K562 (cell line): Measurements from ENCODE around the gene MPRIP. TPM values are rescaled to one million over a fixed set of nuclear protein-coding genes. Genes with fewer than 3 reads are reported as not detected.

Experiments used
- ATAC-seq: fragments of 200-7000 bp; cut with Tn5 transposase; 3 replicates; pipeline ENCODE4 v1.9.1; 2020; ENCODE audit warnings: moderate library complexity
- BruUV-seq: library from RNA; stranded (reverse); fragments of 400-500 nt; replicated peaks from 2 replicates; lab custom pipeline; 2021; lab: Mats Ljungman, UMichigan
- CTCF ChIA-PET: fragments of 300-600 bp; formaldehyde crosslinking; extraction: SDS; loops from one replicate; lab custom pipeline; 2021; ENCODE audit warnings: low intra/inter-chr PET ratio; lab: Yijun Ruan, JAX
- POLR2A ChIA-PET: fragments of 300-600, 350-650 bp; sonication (Branson Sonifier 250); formaldehyde crosslinking; extraction: SDS; loops from one replicate; lab custom pipeline; 2021; ENCODE audit warnings: antibody characterized with exemption, inconsistent platforms; lab: Yijun Ruan, JAX
- DNase-seq, 4 experiments: peaks; one replicate each; pipeline versions ENCODE4 v3.0.0 to v3.0.0-alpha.2; 2011 to 2018; ENCODE audit warnings: low spot score in 3 of 4, mixed read lengths in 3 of 4; ENCODE audit errors: extremely low read depth in 1 of 4
- FAIRE-seq: peaks from 2 replicates; lab custom pipeline; 2011; peaks lifted over from hg19 to GRCh38; lab: Jason Lieb, UNC
- H2AFZ ChIP-seq: 2 replicates; pipeline ENCODE4 v1.6.0; 2011; ENCODE audit warnings: low read depth, low read length, control low read depth, inconsistent platforms
- H3K27ac ChIP-seq: fragments of 200-600 bp; 3 replicates; pipeline ENCODE4 v1.8.0; 2011; ENCODE audit warnings: low read depth, mild to moderate bottlenecking, control low read depth, inconsistent platforms, low read length, moderate library complexity, mixed read lengths; ENCODE audit errors: extremely low read depth
- H3K27me3 ChIP-seq, 2 experiments: fragments of 300-600 bp in 1 of 2; 2 replicates in 1 of 2; 3 replicates in 1 of 2; pipeline versions ENCODE4 v1.6.0 to v1.8.0; 2011; ENCODE audit warnings: inconsistent platforms in 2 of 2, low read length in 2 of 2, mild to moderate bottlenecking in 1 of 2, mixed read lengths in 1 of 2, moderate library complexity in 1 of 2; ENCODE audit not compliant: control insufficient read depth in 2 of 2, insufficient read depth in 2 of 2
- H3K36me3 ChIP-seq: fragments of 300-600 bp; 3 replicates; pipeline ENCODE4 v1.8.0; 2011; ENCODE audit warnings: mild to moderate bottlenecking, low read length, inconsistent platforms; ENCODE audit not compliant: control insufficient read depth, insufficient read depth
- H3K4me1 ChIP-seq, 2 experiments: fragments of 200-600 bp in 1 of 2; replicated peaks in 1 of 2; 2 replicates in 1 of 2; 3 replicates in 1 of 2; pipeline versions ENCODE4 v1.5.1 to v1.8.0; 2011; ENCODE audit warnings: inconsistent platforms in 2 of 2, low read length in 2 of 2, mild to moderate bottlenecking in 1 of 2, mixed read lengths in 1 of 2, moderate library complexity in 1 of 2; ENCODE audit not compliant: control insufficient read depth in 2 of 2, insufficient read depth in 2 of 2
- H3K4me2 ChIP-seq: 2 replicates; pipeline ENCODE4 v1.6.1; 2011; ENCODE audit warnings: low read length, control low read depth, inconsistent platforms, mixed read lengths; ENCODE audit not compliant: insufficient read depth
- H3K4me3 ChIP-seq: fragments of 200-600 bp; sonication (generic), shearing (Covaris generic); 2 replicates; pipeline ENCODE4 v1.5.1; 2016; ENCODE audit warnings: control low read depth, inconsistent platforms
- H3K79me2 ChIP-seq: fragments of 200-600 bp; 3 replicates; pipeline ENCODE4 v1.8.0; 2011; ENCODE audit warnings: low read length, inconsistent platforms; ENCODE audit not compliant: control insufficient read depth, insufficient read depth
- H3K9ac ChIP-seq, 2 experiments: 2 replicates each; pipeline versions ENCODE4 v1.6.0 to v1.6.1; 2011; ENCODE audit warnings: low read depth in 2 of 2, low read length in 2 of 2, control low read depth in 1 of 2, inconsistent platforms in 1 of 2, mild to moderate bottlenecking in 1 of 2, mixed read lengths in 1 of 2; ENCODE audit not compliant: insufficient read depth in 1 of 2
- H3K9me1 ChIP-seq: one replicate; pipeline ENCODE4 v1.6.0; 2011; ENCODE audit warnings: inconsistent platforms, mild to moderate bottlenecking, low read length, moderate library complexity; ENCODE audit not compliant: control insufficient read depth, insufficient read depth
- H3K9me3 ChIP-seq: replicated peaks from 2 replicates; pipeline ENCODE4 v1.5.1; 2011; ENCODE audit warnings: low read depth, low read length, inconsistent platforms; ENCODE audit not compliant: control insufficient read depth, insufficient read depth
- H4K20me1 ChIP-seq: replicated peaks from 2 replicates; pipeline ENCODE4 v1.6.1; 2011; ENCODE audit warnings: low read length, inconsistent platforms, mixed read lengths; ENCODE audit not compliant: control insufficient read depth, insufficient read depth
- ILK ChIP-seq: fragments of 450-650 bp; IDR thresholded peaks from 2 replicates; pipeline ENCODE4 v1.6.1; 2016; ENCODE audit warnings: missing genetic modification characterization, low read depth, mild to moderate bottlenecking, missing compliant biosample characterization, moderate library complexity, borderline replicate concordance
- KLF1 ChIP-seq: fragments of 450-650 bp; IDR thresholded peaks from 2 replicates; pipeline ENCODE4 v1.6.1; 2016; ENCODE audit warnings: missing genetic modification characterization, missing compliant biosample characterization
- PATZ1 ChIP-seq: fragments of 250-450 bp; sonication (Bioruptor Pico); IDR thresholded peaks from 2 replicates; pipeline ENCODE4 v1.5.0; 2020; ENCODE audit warnings: mild to moderate bottlenecking, borderline replicate concordance
- PRDM10 ChIP-seq: fragments of 450-650 bp; IDR thresholded peaks from 2 replicates; pipeline ENCODE4 v1.6.1; 2018; ENCODE audit not compliant: partially characterized antibody
- ZBTB8A ChIP-seq: fragments of 450-650 bp; IDR thresholded peaks from 2 replicates; pipeline ENCODE4 v1.6.1; 2018; ENCODE audit warnings: mild to moderate bottlenecking, moderate library complexity; ENCODE audit not compliant: partially characterized antibody
- ZNF511 ChIP-seq: sonication (generic); formaldehyde crosslinking; IDR thresholded peaks from 2 replicates; pipeline ENCODE4 v1.8.0; 2022; ENCODE audit warnings: mild to moderate bottlenecking, missing genetic modification reagents
- ZNF778 ChIP-seq: fragments of 450-650 bp; formaldehyde crosslinking; IDR thresholded peaks from 2 replicates; pipeline ENCODE4 v1.4.0; 2020; ENCODE audit warnings: mild to moderate bottlenecking, moderate library complexity
- WGBS: fragments of 100-300 bp; shearing (Covaris generic); methylation state at CpG from one replicate; pipeline ENCODE4 v1.1.6; 2016; ENCODE audit warnings: low coverage, mixed read lengths; ENCODE audit not compliant: insufficient coverage; ENCODE audit errors: missing lambda C conversion rate; 5-methylcytosine and 5-hydroxymethylcytosine counted together
- in situ Hi-C: fragments of 300-500 bp; cut with MboI; formaldehyde crosslinking; loops from 4 replicates; pipeline ENCODE4 v1.15.0; 2018; ENCODE audit warnings: inconsistent platforms, mixed read lengths
- intact Hi-C: fragments of 100-400 bp; cut with micrococcal nuclease; formaldehyde crosslinking; loops from 2 replicates; pipeline ENCODE4 v1.14.2; 2022
- polyA plus RNA-seq, 8 experiments: library from polyadenylated mRNA; depleted of rRNA in 4 of 8; stranded (reverse) in 5 of 8; unstranded in 3 of 8; fragments of >200 nt; fragmentation: Nextera tagmentation in 2 of 8; fragmentation: Illumina TruSeq in 1 of 8; extraction: Ambion mirVana in 2 of 8; extraction: Trizol in 1 of 8; gene quantifications; 2 replicates each; pipeline versions ENCODE4 v1.2.1 to v1.2.3, GENCODE V29; 2011 to 2014; ENCODE audit warnings: inconsistent platforms in 1 of 8, missing spikeins in 1 of 8
- total RNA-seq, 7 experiments: library from RNA; depleted of rRNA in 6 of 7; stranded (reverse); fragments of >200 nt in 6 of 7; fragmentation: Illumina TruSeq in 2 of 7; extraction: Trizol in 2 of 7; gene quantifications; 2 replicates each; pipeline versions ENCODE4 v1.2.1 to v1.2.3, GENCODE V29; 2011 to 2021; ENCODE audit warnings: low replicate concordance in 1 of 7

The MPRIP gene
- total and polyA plus RNA-seq, 9 of the 15 experiments (the other 6 are each of a cell fraction or from before 2014, with no cell fraction given), result 10.0 to 72.6 (median 30.1) TPM

- TF ChIP-seq ILK (tag) (no peak), KLF1 (tag) (no peak), ZNF511 (CRISPR knock-in tag) (no peak)
Measured at GRCh38 chr17:17051791-17052461, 9.7 kb downstream of the MPRIP start (continued).

- CTCF ChIA-PET, result no interaction called here
- no peak overlapping the region for H3K4me2 ChIP-seq
- no peaks in the 10 kb centered on the region for H3K9me3 ChIP-seq
- H3K9ac ChIP-seq, result no peak overlapping the region
- no TSS peak for BruUV-seq
- H3K27ac ChIP-seq, result no peak overlapping the region
- no peak for FAIRE-seq
- intact Hi-C loops (no loop called here), in situ Hi-C loops (no loop called here)
- TF ChIP-seq PATZ1, result no peak
- TF ChIP-seq ZBTB8A, result no peak
- TF ChIP-seq PRDM10, result no peak
- no peak for TF ChIP-seq ZNF778 (CRISPR knock-in tag)
- DNase-seq, result no peak
- H3K4me3 ChIP-seq, result no peak overlapping the region
- H2AFZ ChIP-seq, result no peak overlapping the region
- POLR2A ChIA-PET, result interaction anchor here (1.2 to 2.8 kb wide), 2 partner anchors 9 to 10 kb away, joined by 3 to 10 read pairs; no protein-coding TSS in a partner anchor
- H4K20me1 ChIP-seq, result peaks cover 15% of the 10 kb centered on the region; the same call in 1 of the 2 replicates
- peaks cover 4% of the 10 kb centered on the region; the same call in 1 of the 3 replicates for H3K36me3 ChIP-seq
- ATAC-seq, result no peak
- H3K4me1 ChIP-seq, result peaks cover 0 to 5% of the 10 kb centered on the region in 2 experiments; a peak in 2 of 5 replicates
- peaks cover 24% of the 10 kb centered on the region for H3K79me2 ChIP-seq
- no peaks in the 10 kb centered on the region for H3K27me3 ChIP-seq
- WGBS, result 87% methylated on average over 12 of the region's 14 CpGs
- H3K9me1 ChIP-seq, result no peaks in the 10 kb centered on the region
Measured at GRCh38 chr17:17052462-17053221, 10.4 kb downstream of the MPRIP start.
